RCC 7860 (cell line): ENCODE results near the gene SNAPC1.
"Not testable (repeated sequence)": the region's sequence is repeated elsewhere in the genome, so short reads cannot be mapped to it uniquely, and the experiment has no call there.

Source experiments
- DNase-seq: peaks from one replicate; pipeline ENCODE4 v3.0.0-alpha.2; 2015; ENCODE audit warnings: low spot score
- FAIRE-seq: peaks from 2 replicates; lab custom pipeline; 2012; peaks lifted over from hg19 to GRCh38; lab: Jason Lieb, UNC

The SNAPC1 gene, protein sequence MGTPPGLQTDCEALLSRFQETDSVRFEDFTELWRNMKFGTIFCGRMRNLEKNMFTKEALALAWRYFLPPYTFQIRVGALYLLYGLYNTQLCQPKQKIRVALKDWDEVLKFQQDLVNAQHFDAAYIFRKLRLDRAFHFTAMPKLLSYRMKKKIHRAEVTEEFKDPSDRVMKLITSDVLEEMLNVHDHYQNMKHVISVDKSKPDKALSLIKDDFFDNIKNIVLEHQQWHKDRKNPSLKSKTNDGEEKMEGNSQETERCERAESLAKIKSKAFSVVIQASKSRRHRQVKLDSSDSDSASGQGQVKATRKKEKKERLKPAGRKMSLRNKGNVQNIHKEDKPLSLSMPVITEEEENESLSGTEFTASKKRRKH

DNA sequence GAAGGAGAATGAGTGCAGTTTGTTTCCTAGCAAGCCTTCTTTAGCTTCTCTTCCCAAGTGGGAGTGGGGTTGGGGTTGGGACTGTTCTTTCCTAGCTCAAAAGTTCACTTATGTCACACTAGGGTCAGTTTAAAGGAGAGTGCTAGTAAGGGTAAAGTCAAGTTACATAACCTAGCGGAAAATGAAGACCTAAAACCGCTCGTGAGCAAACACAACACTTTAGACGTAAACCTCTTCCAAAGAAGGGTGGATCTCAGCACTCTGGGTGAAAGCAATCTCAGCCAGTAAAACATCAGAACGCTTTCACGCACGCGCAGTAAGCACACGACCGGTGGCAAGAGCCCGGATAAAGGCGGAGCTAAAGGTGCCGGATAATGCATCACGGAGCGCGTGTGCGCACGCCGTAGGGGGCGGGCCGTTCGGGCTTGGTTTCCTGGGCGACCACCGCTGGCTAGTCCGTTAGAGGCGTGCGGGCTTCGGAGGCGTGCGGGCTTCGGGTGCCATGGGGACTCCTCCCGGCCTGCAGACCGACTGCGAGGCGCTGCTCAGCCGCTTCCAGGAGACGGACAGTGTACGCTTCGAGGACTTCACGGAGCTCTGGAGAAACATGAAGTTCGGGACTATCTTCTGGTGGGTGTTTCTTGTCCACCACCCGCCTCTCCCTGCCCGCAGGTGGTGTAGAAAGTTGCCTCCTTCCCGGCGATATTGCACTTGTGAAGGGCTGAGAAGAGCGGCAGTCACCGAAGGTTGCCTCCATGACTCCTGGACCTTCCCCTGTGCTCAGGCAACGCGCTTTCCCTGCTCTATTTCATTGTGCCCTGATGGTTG is at the start of gene SNAPC1:
TSS of gene SNAPC1 (plus strand) at position 462 of the 828 bp plus-strand sequence. CDS start at position 503, 41 bp downstream.
- peak; percentile 72 for DNase-seq
- no peak for FAIRE-seq

DNA sequence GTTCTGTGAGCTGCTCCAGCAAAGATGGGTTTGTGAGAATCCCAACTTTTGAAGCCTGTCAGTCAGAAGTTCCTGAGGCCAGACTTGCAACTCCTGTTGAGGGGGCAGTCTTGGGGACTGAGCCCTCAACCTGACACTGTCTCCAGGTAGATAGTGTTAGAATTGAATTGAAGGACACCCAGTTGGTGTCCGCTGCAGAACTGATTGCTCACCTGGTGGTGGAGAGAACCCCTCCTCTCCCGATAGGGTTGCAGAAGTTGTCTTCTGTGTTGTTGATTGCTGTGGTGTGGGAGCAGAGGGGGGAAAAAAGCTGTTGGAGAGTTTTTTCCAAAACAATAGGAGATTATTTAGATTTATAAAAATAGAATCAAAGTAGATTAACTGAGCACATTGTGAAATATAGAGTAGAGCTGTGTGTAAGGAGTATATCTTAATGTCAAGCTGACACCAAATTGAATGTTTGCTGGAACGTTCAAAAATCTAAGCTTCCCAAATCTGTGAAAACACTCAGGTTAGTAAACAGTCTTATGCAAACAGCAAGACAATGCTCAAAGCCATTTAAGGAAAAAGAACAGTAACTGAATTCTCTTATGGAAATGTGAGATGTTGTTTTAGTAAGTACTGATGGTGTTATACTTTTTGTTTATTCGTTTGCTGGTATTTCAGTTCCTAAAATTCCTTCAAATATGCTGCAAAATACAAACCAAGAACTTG is 48.3 kb upstream of the SNAPC1 start:
- FAIRE-seq (no peak), DNase-seq (no peak)

DNA sequence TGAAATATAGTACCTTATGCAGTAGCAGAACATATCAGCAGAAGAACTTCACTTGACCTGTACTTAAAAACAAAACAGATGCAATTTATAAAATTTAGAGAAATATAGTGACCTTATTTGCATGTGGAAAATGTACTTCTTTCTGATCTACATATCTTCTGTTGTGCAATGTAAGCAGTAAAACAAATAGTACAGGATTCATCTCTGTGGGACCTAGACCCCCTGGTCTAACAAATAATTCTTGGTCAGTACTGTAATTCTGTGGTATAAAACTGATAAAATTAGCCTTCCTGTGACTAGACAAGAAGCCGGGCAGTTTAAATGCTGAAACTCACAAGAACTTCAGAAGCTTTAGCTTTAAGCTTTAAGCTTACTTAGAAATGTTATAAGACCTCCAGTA is 45.3 kb upstream of the SNAPC1 start:
- DNase-seq (no peak), FAIRE-seq (no peak)

DNA sequence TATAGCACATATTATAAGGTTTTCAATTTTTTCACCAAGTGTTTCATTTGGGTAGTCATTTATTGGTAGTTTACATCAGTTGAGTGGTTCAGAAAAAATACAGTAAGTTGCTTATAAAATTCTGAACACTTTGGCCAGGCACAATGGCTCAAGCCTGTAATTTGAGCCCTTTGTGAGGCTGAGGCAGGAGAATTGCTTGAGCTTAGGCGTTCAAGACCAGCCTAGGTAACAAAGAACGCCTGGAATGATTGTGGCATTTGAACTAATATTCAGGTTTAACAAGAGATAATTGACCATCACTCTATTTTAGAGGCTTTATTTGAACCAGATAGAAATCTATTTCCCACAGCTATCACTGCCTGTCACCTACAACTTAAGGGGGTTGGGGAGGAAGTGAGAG is 44.2 kb upstream of the SNAPC1 start:
- no peak for FAIRE-seq
- no peak for DNase-seq

DNA sequence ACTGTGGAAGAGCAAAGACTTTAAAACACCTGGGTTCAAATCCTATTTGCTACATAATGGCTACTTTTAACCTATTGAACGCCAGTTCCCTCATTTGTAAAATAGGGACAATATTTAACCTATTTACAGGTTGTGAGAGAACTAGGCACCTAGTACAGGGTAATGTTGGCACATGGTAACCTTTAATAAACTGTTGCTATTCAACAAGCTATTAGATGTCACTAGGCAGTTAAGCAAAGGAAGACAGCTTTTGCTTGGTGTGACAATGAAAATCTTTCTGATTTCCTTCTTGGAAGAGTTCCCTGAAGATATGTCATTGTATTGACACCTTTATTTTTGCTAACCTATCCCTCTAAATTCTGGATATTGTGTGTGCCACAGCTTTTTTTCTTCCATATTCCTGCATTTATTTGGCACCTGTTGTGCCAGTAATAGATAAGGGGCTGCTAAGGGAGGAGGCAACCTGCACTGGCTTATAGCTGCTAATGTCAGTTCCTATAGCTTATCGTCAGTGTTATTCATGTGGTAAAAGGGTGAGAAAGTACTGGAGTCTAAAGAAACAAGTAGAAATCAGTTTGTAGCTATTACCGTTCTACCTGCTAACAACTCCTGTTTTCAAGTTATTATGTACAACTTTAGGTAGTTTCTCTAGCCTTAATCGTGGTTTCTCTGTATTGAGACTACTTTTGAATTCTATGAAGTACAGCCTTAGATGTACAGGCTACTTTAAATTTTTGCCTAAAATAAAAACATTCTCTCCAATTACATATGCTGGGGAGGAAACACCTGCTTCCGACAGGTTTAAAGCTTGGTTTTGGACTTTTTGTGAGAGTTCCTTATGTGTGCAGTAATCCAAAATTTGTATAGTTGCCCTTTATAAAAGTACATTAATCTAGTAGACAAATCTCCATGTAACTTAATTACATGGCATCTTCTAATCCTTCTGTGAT is 42.6 kb upstream of the SNAPC1 start:
- FAIRE-seq (no peak), DNase-seq (no peak)

DNA sequence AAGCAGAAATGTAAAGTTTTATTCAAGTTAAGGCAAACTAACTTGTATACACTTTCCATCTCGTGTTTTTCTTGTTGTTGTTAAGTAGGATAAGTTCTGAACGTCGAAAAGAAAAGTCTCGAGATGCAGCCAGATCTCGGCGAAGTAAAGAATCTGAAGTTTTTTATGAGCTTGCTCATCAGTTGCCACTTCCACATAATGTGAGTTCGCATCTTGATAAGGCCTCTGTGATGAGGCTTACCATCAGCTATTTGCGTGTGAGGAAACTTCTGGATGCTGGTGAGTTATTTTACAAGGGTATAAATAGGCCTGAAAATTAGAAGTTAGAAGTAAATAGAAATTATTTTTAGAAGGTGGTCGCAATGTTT is 41.9 kb upstream of the SNAPC1 start:
- FAIRE-seq: no peak
- DNase-seq: no peak

DNA sequence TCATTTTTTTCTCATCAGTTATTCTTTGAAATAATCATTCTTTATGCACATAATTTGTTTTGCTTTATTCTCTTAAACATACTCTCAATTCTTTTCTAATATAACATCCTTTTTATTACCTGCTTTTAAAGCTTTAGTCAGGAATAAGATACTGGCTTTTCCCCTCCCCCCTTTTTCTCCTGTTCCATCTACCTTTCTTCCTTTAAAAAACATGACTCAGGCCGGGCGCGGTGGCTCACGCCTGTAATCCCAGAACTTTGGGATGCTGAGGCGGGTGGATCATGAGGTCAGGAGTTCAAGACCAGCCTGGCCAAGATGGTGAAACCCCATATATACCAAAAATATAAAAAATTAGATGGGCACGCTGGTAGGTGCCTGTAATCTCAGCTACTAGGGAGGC is 41.5 kb upstream of the SNAPC1 start:
- FAIRE-seq: no peak

DNA sequence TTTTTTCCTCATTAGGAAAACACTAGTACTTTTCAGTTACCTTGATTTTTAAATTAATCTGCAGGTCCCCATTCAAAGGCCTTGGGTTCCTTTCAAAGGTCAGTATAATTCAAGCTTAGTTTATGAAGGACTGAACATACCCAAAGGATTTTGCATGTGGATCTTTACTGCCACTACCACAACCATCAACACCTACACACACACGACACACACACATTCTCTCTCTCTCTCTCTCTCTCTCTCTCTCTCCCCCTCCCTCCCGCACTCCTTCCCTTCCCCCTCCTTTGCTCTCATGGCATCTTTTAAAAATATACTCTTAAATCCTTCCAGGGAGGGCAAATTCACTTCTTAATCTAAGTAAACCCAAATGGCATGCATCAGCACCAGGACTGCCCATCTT is 38.1 kb upstream of the SNAPC1 start:
- FAIRE-seq: no peak
- DNase-seq: no peak

More for the DNA sequence above, 41.5 kb upstream of the SNAPC1 start:
- no peak for DNase-seq

DNA sequence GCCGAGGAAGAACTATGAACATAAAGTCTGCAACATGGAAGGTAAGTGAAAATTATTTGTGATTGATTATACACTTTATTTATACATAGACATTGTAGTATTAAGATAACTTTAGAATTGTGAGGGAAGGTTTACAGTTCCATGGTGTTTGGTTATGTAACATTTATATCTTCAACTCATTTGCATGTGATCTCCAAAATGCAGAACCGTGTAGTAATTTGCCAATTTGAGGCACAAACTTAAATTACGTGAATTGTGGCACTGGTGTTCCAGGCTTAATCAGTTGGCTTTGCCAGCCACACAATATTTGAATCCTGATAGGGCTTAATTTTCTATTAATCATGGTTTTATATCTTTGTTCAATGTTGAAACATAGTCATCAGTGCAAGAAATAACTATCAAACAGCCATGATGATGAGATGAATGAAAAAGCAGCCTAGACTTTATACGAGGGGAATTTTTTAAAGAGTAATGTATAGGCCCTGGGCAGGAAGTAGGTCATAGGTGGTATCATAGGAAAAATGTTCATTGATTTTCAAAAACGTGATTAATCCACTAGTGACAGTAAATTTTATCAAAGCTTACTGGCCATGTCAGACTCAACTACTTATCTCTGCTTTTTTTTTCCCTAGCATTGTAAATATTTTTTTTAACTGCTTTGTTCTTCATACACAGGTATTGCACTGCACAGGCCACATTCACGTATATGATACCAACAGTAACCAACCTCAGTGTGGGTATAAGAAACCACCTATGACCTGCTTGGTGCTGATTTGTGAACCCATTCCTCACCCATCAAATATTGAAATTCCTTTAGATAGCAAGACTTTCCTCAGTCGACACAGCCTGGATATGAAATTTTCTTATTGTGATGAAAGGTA is 35.2 kb upstream of the SNAPC1 start:
- no peak for FAIRE-seq

DNA sequence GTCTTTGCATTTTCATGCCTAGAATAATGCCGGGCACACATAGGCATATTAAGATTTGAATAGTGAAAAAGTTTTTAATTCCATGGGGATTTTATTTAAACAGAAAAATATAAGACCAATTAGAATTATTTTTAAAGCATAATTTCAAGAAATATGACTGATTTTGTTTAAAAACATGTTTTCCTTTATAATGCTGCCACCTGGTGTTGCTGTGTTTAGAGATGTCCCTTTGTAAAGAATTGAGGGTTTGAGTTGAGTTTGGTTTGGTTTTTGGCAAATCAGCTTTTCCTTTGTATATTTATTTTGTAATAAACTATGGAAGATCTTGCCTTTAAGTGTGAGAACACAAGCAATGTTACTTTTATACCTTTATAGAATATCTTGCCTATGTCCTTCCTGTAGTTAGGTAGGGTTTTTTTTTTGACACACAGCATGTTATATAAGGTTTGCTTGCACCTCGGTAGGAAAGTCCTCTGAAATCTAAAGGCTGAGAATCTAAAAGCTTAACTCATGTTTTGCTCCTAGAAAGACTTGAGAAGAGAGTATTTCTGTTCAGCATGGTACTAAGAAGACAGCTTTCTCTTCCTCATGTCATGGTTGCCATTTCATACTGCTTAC is 31.4 kb upstream of the SNAPC1 start:
- FAIRE-seq (no peak), DNase-seq (no peak)

More for the DNA sequence above, 35.2 kb upstream of the SNAPC1 start:
- DNase-seq: no peak

DNA sequence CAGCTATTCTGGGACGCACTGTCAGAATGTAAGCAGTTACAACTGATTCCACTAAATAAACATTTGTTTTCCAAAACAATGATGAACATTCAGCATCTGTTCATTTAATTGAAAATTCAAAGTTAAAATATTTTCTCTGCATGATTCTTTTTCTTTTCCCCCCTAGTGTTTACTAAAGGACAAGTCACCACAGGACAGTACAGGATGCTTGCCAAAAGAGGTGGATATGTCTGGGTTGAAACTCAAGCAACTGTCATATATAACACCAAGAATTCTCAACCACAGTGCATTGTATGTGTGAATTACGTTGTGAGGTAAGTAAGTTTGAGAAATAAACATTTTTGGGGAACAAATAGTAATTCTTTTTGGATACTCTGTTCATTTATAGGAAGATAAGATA is 28.2 kb upstream of the SNAPC1 start:
- FAIRE-seq (no peak), DNase-seq (no peak)

DNA sequence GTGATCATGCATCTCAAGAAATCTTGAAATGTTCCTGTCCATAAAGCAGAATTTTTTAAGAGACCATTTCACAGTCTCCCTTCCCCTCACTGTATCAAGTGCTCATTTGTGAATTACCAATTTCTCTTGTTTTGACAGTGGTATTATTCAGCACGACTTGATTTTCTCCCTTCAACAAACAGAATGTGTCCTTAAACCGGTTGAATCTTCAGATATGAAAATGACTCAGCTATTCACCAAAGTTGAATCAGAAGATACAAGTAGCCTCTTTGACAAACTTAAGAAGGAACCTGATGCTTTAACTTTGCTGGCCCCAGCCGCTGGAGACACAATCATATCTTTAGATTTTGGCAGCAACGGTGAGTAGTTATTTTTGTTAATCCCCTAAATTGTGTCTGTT is 25.5 kb upstream of the SNAPC1 start:
- FAIRE-seq (no peak), DNase-seq (no peak)

DNA sequence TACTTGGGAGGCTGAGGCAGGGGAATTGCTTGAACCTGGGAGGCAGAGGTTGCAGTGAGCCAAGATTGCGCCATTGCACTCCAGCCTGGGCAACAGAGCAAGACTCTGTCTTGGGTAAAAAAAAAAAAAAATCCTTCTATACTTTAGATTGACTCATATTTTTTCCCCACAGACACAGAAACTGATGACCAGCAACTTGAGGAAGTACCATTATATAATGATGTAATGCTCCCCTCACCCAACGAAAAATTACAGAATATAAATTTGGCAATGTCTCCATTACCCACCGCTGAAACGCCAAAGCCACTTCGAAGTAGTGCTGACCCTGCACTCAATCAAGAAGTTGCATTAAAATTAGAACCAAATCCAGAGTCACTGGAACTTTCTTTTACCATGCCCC is 24.3 kb upstream of the SNAPC1 start:
- no peak for DNase-seq

DNA sequence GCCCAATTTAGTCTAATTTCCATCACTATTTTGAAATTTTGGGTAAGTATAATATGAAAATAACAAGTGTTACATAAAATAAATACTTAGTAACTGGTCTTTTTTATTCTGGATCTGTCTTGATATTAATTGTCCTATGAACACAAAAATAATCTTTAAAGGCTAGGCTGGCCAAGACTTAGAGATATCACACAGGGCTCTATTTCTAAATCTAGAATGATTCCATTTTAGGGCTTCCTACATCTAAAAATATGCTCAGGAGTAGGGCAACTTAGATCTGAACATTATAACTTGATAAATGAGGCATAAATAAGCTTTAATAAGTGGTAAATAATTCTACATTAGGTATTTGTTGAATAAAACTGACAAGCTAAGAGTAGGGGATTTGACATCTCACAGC is 23.1 kb upstream of the SNAPC1 start:
- DNase-seq (no peak), FAIRE-seq (no peak)

More for the DNA sequence above, 24.3 kb upstream of the SNAPC1 start:
- FAIRE-seq: no peak

DNA sequence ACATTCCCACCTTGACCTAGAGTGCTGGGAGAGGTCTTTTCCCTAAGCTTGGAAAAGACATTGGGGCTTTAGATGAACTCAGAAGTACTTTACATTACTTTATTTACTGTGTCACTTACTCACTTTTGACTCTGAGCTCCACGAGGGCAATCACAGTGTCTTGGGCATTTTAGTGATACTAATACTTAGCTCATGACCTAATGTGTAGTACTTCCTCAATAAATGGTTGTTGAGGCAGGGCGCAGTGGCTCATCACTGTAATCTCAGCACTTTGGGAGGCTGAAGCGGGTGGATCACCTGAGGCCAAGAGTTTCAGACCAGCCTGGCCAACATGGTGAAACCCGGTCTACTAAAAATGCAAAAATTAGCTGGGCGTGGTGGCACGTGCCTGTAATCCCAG is 19.8 kb upstream of the SNAPC1 start:
- FAIRE-seq (no peak), DNase-seq (no peak)

DNA sequence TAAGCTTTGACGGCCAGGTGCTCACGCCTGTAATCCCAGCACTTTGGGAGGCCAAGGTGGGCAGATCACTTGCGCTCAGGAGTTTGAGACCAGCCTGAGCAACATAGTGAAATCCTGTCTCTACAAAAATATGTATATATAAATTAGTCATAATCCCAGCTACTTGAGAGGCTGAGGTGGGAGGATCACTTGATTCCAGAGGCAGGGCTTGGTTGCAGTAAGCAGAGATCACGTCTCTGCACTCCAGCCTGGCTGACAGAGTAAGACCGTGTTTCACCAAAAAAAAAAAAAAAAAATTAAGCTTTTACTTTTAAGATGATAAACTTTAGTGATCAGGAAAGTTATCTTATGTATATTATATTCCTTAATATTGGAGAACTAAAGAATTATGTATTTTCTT is 18.0 kb upstream of the SNAPC1 start:
- FAIRE-seq (no peak), DNase-seq (no peak)

DNA sequence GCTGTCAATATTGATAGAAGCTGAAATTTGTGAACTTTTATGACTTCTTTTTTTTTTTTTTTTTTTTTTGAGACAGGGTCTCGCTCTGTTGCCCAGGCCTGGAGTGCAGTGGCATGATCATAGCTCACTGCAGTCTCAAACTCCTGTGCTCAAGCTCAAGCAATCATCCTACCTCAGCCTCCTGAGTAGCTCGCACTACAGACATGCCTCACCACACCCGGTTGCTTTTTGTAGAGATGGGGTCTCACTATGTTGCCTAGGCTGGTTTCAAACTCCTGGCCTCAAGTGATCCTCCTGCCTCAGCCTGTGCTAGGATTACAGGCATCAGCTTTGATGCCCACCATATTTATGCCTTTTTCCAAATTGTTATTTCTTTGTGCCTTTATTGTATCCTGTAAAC is 15.9 kb upstream of the SNAPC1 start:
- not testable (repeated sequence) for FAIRE-seq, DNase-seq

DNA sequence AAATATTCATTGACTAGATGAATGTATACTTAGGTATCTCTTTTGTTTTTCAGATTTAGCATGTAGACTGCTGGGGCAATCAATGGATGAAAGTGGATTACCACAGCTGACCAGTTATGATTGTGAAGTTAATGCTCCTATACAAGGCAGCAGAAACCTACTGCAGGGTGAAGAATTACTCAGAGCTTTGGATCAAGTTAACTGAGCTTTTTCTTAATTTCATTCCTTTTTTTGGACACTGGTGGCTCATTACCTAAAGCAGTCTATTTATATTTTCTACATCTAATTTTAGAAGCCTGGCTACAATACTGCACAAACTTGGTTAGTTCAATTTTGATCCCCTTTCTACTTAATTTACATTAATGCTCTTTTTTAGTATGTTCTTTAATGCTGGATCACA is 15.3 kb upstream of the SNAPC1 start:
- FAIRE-seq (no peak), DNase-seq (no peak)

DNA sequence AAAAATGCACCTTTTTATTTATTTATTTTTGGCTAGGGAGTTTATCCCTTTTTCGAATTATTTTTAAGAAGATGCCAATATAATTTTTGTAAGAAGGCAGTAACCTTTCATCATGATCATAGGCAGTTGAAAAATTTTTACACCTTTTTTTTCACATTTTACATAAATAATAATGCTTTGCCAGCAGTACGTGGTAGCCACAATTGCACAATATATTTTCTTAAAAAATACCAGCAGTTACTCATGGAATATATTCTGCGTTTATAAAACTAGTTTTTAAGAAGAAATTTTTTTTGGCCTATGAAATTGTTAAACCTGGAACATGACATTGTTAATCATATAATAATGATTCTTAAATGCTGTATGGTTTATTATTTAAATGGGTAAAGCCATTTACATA is 14.9 kb upstream of the SNAPC1 start:
- DNase-seq (no peak), FAIRE-seq (no peak)
